Mucosa of descending colon (tissue), 3 donors: ENCODE data around the gene DMRTA1. TPM values are rescaled to one million over a fixed set of nuclear protein-coding genes. Genes with fewer than 3 reads are reported as not detected.
"Not testable (repeated sequence)": the region's sequence is repeated elsewhere in the genome, so short reads cannot be mapped to it uniquely, and the experiment has no call there.

Source experiments
- ATAC-seq: fragments of 200-7000 bp; cut with Tn5 transposase; one replicate; pipeline ENCODE4 v1.9.1; 2020; ENCODE audit warnings: mild to moderate bottlenecking, moderate library complexity
- DNase-seq, 3 donors: peaks; one replicate each; pipeline ENCODE4 v3.0.0-alpha.2; 2020
- H3K36me3 ChIP-seq: fragments of 200-600 bp; one replicate; pipeline ENCODE4 v1.8.0; 2021; ENCODE audit warnings: low read depth, mild to moderate bottlenecking
- H3K4me1 ChIP-seq: fragments of 200-600 bp; one replicate; pipeline ENCODE4 v1.8.0; 2021; ENCODE audit warnings: low read depth, mild to moderate bottlenecking
- H3K4me3 ChIP-seq: fragments of 200-600 bp; one replicate; pipeline ENCODE4 v1.8.0; 2021; ENCODE audit warnings: mild to moderate bottlenecking
- H3K9me3 ChIP-seq: fragments of 200-600 bp; one replicate; pipeline ENCODE4 v1.8.0; 2021; ENCODE audit warnings: mild to moderate bottlenecking
- intact Hi-C, 2 donors: fragments of 100-400 bp; cut with DNase I in 1 of 2; cut with micrococcal nuclease in 1 of 2; formaldehyde crosslinking; loops; one replicate each; pipeline versions ENCODE4 v1.11.0 to v1.11.1; 2022; cut with DNase I, micrococcal nuclease
- total RNA-seq, 3 donors: library from RNA; stranded (reverse); fragmentation: NEBNext Ultra II Directional in 2 of 3; extraction: Animal tissue kit (Norgen Biotek cat#: 25700) in 2 of 3; gene quantifications; one replicate each; pipeline versions ENCODE4 v1.2.1 to v1.2.4, GENCODE V29; 2021 to 2023
- TF ChIP-seq, protein P1 (sequence below): fragments of 200-600 bp; IDR thresholded peaks from one replicate; pipeline ENCODE4 v1.8.0; 2022; ENCODE audit warnings: antibody characterized with exemption, mild to moderate bottlenecking
- donor health status: DM: no; HTN: no; CAD: no; lungs with moderate emphysema.
- donor health status: DM: no; HTN: no; CAD: no.
- donor health status: DM: no; HTN: yes; CAD: no.

Gene DMRTA1
- total RNA-seq, 3 donors from 2014 or later = 1.0 to 1.3 (median 1.2) TPM

DNA sequence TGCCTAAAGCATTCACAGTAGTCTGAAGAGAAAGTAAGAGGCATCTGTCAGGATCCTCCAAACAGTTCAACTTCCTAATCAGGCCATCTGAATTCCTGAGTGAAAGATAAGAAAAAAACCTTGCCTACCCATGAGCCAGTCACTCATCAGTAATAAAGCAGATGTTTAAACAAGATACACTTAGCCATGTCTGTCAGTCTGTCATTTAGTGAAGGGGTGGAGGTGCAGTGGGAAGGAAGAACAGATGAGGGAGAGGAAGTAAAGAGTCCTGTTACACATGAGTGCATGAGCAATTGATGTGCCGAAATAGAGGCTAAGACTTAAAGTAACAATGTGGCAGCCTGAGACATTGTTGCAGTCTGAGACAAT, 29.9 kb upstream of the DMRTA1 start:
- ATAC-seq = no peak
- no peaks in the 10 kb centered on the region for H3K9me3 ChIP-seq
- H3K36me3 ChIP-seq = no peaks in the 10 kb centered on the region
- DNase-seq = no peak
- TF ChIP-seq, protein P1, sequence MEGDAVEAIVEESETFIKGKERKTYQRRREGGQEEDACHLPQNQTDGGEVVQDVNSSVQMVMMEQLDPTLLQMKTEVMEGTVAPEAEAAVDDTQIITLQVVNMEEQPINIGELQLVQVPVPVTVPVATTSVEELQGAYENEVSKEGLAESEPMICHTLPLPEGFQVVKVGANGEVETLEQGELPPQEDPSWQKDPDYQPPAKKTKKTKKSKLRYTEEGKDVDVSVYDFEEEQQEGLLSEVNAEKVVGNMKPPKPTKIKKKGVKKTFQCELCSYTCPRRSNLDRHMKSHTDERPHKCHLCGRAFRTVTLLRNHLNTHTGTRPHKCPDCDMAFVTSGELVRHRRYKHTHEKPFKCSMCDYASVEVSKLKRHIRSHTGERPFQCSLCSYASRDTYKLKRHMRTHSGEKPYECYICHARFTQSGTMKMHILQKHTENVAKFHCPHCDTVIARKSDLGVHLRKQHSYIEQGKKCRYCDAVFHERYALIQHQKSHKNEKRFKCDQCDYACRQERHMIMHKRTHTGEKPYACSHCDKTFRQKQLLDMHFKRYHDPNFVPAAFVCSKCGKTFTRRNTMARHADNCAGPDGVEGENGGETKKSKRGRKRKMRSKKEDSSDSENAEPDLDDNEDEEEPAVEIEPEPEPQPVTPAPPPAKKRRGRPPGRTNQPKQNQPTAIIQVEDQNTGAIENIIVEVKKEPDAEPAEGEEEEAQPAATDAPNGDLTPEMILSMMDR = no peak
- H3K4me3 ChIP-seq = no peak overlapping the region
- H3K4me1 ChIP-seq = no peaks in the 10 kb centered on the region
- intact Hi-C loops = no loop called here

DNA sequence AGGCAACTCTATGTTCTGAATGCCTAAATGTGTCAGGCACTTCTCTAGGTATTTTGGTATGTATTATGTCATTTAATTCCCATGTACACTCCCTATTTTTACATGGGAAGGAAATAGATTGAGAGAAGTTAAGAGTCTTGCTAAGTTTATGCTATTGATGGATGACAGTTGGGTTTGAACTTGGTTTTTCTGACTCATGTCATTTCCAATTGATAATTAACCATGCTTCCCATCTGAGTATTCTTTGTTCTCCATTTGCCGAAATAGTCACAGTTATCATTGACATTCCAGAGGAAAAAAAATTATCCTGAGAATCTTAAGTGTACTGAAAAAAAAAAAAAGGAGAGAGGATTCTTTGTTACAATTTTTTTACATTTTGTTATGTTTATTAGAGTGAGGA, 23.1 kb upstream of the DMRTA1 start:
- DNase-seq (no peak), ATAC-seq (no peak)
- no peaks in the 10 kb centered on the region for H3K36me3 ChIP-seq
- no peaks in the 10 kb centered on the region for H3K9me3 ChIP-seq
- H3K4me3 ChIP-seq = no peak overlapping the region
- intact Hi-C loops = no loop called here
- TF ChIP-seq, protein P1 = no peak
- no peaks in the 10 kb centered on the region for H3K4me1 ChIP-seq

DNA sequence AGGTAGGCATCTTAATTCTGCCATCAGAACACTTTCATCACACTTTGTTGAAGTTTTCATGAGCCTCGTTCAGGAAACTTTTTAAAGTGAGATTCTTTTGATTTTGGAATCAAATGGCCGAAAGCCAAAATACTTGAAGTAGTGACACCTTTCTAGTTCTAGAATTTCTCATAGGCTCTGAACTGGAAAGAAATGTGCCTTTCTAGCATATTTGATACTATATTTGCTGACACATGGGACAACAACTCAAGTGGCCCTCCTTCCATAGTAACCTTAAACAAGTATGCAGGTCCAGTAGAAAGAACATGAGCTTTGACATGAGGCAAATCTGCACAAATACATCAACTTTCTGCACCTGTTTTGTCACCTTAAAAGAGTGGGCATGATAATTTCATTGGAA, 22.0 kb upstream of the DMRTA1 start:
- Histone ChIP-seq H3K36me3 (no peaks in the 10 kb centered on the region), H3K9me3 (no peaks in the 10 kb centered on the region), H3K4me3 (no peak overlapping the region), H3K4me1 (no peaks in the 10 kb centered on the region)
- TF ChIP-seq, protein P1 = no peak
- ATAC-seq (no peak), DNase-seq (no peak)
- intact Hi-C loops = no loop called here

DNA sequence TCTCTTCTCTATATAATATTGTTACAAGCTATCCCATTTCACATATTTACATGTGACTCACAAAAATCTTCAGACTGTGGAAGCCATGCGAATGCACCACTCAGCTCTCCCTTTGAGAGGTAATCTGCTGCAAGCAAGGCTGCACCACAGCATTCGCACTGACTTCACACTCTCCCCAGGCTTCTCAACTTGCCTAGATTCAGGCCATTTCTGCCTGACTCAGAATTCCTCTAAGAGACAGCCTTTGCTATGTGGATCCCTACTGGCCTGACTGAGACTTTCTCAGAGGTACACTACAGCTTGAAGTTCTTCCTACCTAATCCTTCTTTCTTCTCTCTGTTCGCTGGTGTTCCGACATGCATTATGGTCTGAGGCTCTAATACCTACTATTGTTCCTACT, 21.1 kb upstream of the DMRTA1 start:
- no peak for ATAC-seq
- DNase-seq = no peak
- intact Hi-C loops = no loop called here

DNA sequence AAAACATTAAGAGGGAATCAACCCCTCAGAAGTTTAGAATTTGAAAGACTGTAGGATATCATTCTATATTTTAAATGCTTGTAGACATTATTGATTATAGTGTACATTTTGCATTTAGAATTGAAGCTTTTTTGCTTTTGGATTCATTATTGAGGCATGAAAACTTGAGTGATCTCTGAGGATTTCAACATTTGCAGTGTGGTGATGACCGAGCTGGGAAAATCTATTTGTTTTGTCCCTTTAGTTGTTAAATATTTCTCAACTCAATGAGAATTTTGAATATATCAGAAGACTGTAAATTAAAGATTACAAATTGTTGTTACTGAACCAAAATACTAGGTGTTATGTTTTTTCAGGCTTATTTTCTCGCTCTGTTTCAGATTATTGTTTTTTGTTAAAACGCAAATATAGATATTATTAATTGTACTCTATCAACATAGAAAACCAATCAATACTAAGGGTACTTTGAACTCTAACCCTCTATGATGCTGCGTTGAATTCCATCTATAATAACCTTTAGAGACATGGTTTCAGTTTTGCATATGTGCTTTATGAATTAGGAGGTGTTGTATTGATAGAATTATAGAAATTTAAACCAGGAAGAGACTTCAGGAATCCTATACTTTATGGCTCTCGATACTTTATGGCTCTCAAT, 19.3 kb upstream of the DMRTA1 start:
- Histone ChIP-seq H3K4me1 (no peaks in the 10 kb centered on the region), H3K36me3 (no peaks in the 10 kb centered on the region), H3K9me3 (no peaks in the 10 kb centered on the region), H3K4me3 (no peak overlapping the region)
- DNase-seq = no peak
- TF ChIP-seq, protein P1 = no peak
- intact Hi-C loops = no loop called here
- no peak for ATAC-seq

More for the DNA sequence above, 21.1 kb upstream of the DMRTA1 start:
- Histone ChIP-seq H3K4me1 (no peaks in the 10 kb centered on the region), H3K4me3 (no peak overlapping the region), H3K36me3 (no peaks in the 10 kb centered on the region), H3K9me3 (no peaks in the 10 kb centered on the region)
- TF ChIP-seq, protein P1 = no peak

DNA sequence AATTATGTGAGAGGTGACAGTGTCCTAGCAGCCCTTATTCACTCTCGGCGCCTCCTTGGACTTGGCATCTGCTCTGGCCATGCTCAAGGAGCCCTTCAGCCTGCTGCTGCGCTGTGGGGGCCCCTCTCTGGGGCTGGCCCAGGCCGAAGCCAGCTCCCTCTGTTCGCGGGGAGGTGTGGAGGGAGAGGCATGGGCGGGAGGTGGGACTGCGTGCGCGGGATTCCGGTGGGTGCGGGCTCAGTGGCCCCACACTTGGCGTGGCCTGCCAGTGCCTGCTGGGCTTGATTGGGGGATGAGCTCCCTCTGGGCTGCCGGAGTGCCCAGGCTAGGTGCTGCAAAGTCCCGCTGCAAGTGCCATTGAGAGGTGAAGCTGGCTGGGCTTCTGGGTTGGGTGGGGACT, 12.9 kb upstream of the DMRTA1 start:
- intact Hi-C loops = no loop called here

DNA sequence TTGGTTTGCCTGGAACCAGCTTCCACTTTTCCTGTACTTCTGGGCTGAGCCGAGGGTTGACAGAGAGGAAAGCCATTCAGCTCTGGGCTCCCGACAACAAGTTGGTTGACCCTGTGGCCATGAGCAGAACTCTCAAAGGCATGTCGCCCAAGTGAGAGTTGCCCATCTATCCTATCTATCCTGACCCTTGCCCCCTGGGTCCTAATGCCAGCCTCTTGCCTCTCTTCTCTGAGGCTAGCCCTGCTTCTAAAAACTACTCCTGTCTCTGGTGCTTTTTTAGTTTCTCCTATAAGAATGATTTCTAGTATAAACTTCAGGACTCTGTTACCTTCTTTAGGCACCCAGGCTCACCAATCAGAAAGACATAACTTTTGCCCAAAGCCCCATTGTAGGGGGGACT, 11.4 kb upstream of the DMRTA1 start:
- DNase-seq, H3K4me3 ChIP-seq, H3K9me3 ChIP-seq, intact Hi-C loops, H3K4me1 ChIP-seq, ATAC-seq, H3K36me3 ChIP-seq: not testable (repeated sequence)

More for the DNA sequence above, 12.9 kb upstream of the DMRTA1 start:
- Histone ChIP-seq H3K4me1 (no peaks in the 10 kb centered on the region), H3K36me3 (no peaks in the 10 kb centered on the region), H3K4me3 (no peak overlapping the region), H3K9me3 (no peaks in the 10 kb centered on the region)
- TF ChIP-seq, protein P1 = no peak
- no peak for ATAC-seq
- no peak for DNase-seq

DNA sequence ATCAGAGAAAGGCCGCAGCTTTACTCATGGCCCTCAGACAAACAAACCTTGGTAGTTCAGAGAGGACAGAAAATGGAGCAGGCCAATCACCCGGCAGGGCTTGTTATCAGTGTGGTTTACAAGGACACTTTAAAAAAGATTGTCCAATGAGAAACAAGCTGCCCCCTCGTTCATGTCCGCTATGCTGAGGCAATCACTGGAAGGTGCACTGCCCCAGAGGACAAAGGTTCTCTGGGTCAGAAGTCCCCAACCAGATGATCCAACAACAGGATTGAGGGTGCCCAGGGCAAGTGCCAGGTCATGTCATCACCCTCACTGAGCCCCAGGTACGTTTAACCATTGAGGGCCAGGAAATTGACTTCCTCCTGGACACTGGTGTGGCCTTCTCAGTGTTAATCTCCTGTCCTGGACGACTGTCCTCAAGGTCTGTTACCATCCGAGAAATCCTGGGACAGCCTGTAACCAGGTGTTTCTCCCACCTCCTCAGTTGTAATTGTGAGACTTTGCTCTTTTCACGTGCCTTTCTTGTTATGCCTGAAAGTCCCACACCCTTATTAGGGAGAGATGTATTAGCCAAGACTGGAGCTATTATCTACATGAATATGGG, 9.1 kb upstream of the DMRTA1 start:
- DNase-seq, H3K4me1 ChIP-seq, ATAC-seq, H3K36me3 ChIP-seq, intact Hi-C loops, H3K9me3 ChIP-seq, H3K4me3 ChIP-seq: not testable (repeated sequence)
